Measurements from ENCODE around the gene THAP10.

DNA sequence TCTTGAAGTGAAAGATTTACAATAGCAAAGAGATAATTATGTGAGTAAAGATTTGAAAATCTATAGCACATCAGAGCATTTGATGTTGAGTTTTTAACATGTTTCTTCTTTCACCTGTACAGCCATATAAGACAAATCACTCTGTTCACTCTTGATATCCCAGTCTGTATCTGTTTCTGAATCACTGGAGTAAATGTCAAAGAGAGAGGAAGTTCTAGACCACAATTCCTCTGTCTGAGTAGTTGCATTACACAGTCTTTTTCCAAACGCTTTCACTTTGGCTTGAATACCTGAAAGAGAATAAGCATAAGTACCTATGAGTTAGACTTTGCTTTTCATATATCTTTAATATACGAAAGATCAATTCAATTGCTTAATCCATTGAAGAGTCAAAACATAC is 9.9 kb downstream of the THAP10 start:
- no peak for TF ChIP-seq EZH2 (IDR thresholded peaks at IDR 0.05; ENCODE audit: borderline replicate concordance, insufficient read depth, low read depth, low read length, poor library complexity, severe bottlenecking)
- no peak for TF ChIP-seq CTCF (IDR thresholded peaks at IDR 0.05)

Data from B cell (primary cell).